HEK293T (cell line): Measurements from ENCODE around the gene KIZ.

Experiments
- CTCF ChIA-PET: fragments of 350-600 bp; formaldehyde crosslinking; extraction: SDS; loops from one replicate; lab custom pipeline; 2021; ENCODE audit warnings: antibody characterized with exemption, inconsistent platforms; lab: Yijun Ruan, JAX
- POLR2A ChIA-PET: fragments of 350-600 bp; formaldehyde crosslinking; extraction: SDS; loops from one replicate; lab custom pipeline; 2020; ENCODE audit warnings: antibody characterized with exemption, inconsistent platforms; lab: Yijun Ruan, JAX
- DNase-seq: peaks from one replicate; pipeline ENCODE4 v3.0.0; 2012; ENCODE audit warnings: mixed read lengths; ENCODE audit errors: extremely low spot score
- ARNT ChIP-seq: fragments of 450-650 bp; IDR thresholded peaks from 2 replicates; pipeline ENCODE4 v1.6.1; 2017; ENCODE audit warnings: mild to moderate bottlenecking
- BHLHE40 ChIP-seq: fragments of 450-650 bp; IDR thresholded peaks from 2 replicates; pipeline ENCODE4 v1.6.1; 2016; ENCODE audit warnings: mild to moderate bottlenecking, moderate library complexity, borderline replicate concordance
- CTBP1 ChIP-seq: fragments of 450-650 bp; IDR thresholded peaks from 2 replicates; pipeline ENCODE4 v1.6.1; 2016; ENCODE audit warnings: borderline replicate concordance
- ELF4 ChIP-seq: fragments of 450-650 bp; IDR thresholded peaks from 2 replicates; pipeline ENCODE4 v1.6.1; 2017; ENCODE audit warnings: antibody characterized with exemption
- FOXA1 ChIP-seq: fragments of 450-650 bp; IDR thresholded peaks from 2 replicates; pipeline ENCODE4 v1.6.1; 2016; ENCODE audit warnings: mild to moderate bottlenecking
- FOXK2 ChIP-seq: fragments of 450-650 bp; IDR thresholded peaks from 2 replicates; pipeline ENCODE4 v1.6.1; 2016; ENCODE audit warnings: mild to moderate bottlenecking
- FOXM1 ChIP-seq: fragments of 450-650 bp; IDR thresholded peaks from 2 replicates; pipeline ENCODE4 v1.6.1; 2017; ENCODE audit warnings: mild to moderate bottlenecking, borderline replicate concordance
- HDGF ChIP-seq: fragments of 450-650 bp; IDR thresholded peaks from 2 replicates; pipeline ENCODE4 v1.6.1; 2017; ENCODE audit warnings: antibody characterized with exemption, borderline replicate concordance
- L3MBTL2 ChIP-seq: fragments of 450-650 bp; conservative IDR thresholded peaks from 2 replicates; pipeline ENCODE4 v1.6.1; 2016; ENCODE audit warnings: mild to moderate bottlenecking
- LEF1 ChIP-seq: fragments of 450-650 bp; IDR thresholded peaks from 2 replicates; pipeline ENCODE4 v1.6.1; 2017; ENCODE audit warnings: mild to moderate bottlenecking, borderline replicate concordance
- NFRKB ChIP-seq: fragments of 450-650 bp; IDR thresholded peaks from 2 replicates; pipeline ENCODE4 v1.6.1; 2016; ENCODE audit warnings: mild to moderate bottlenecking, moderate library complexity
- SP1 ChIP-seq: fragments of 450-650 bp; IDR thresholded peaks from 2 replicates; pipeline ENCODE4 v1.6.1; 2017
- SUZ12 ChIP-seq: fragments of 450-650 bp; IDR thresholded peaks from 2 replicates; pipeline ENCODE4 v1.6.1; 2016; ENCODE audit warnings: mild to moderate bottlenecking
- TARDBP ChIP-seq: fragments of 450-650 bp; IDR thresholded peaks from 2 replicates; pipeline ENCODE4 v1.6.1; 2016
- ZNF384 ChIP-seq: fragments of 450-650 bp; IDR thresholded peaks from 2 replicates; pipeline ENCODE4 v1.6.1; 2016
- TF ChIP-seq, protein P1 (sequence below): fragments of 450-650 bp; IDR thresholded peaks from 2 replicates; pipeline ENCODE4 v1.6.1; 2016

Gene KIZ

DNA sequence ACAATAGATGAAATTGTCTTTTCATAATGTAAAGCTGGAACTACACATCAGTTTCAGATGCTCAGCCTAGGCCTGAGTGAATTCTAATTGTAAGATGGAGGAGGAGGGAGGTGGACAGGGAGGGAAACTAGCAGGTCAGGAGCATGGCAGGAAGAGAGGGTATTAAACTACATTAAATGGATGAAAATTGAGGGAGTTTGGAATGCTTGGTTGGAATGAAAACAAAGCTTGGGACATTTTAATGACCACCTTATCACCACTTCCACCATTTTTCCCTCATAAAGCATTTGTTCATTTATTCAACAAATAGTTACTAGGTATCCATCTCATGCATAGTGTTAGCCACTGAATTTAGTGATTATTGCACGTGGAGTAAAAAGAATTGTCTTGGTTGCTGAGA lies 65.0 kb downstream of the KIZ start:
- no peak for DNase-seq
- no peak for TF ChIP-seq SP1
- TF ChIP-seq ZNF384, result no peak
- TF ChIP-seq, protein P1, sequence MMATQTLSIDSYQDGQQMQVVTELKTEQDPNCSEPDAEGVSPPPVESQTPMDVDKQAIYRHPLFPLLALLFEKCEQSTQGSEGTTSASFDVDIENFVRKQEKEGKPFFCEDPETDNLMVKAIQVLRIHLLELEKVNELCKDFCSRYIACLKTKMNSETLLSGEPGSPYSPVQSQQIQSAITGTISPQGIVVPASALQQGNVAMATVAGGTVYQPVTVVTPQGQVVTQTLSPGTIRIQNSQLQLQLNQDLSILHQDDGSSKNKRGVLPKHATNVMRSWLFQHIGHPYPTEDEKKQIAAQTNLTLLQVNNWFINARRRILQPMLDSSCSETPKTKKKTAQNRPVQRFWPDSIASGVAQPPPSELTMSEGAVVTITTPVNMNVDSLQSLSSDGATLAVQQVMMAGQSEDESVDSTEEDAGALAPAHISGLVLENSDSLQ, result no peak
- no peak for TF ChIP-seq ARNT
- TF ChIP-seq FOXM1, result no peak
- no peak for TF ChIP-seq L3MBTL2
- no peak for TF ChIP-seq NFRKB
- no peak for TF ChIP-seq HDGF
- TF ChIP-seq LEF1, result no peak
- no peak for TF ChIP-seq FOXK2
- CTCF ChIA-PET, result no interaction called here
- POLR2A ChIA-PET, result no interaction called here

GRCh38 chr20:21191839-21192238 lies 66.0 kb downstream of the KIZ start:
- TF ChIP-seq BHLHE40 (no peak), SP1 (no peak), CTBP1 (no peak)
- POLR2A ChIA-PET, result no interaction called here
- no peak for DNase-seq
- CTCF ChIA-PET, result no interaction called here

GRCh38 chr20:21202259-21202658 lies 76.4 kb downstream of the KIZ start:
- DNase-seq, result no peak
- no peak for TF ChIP-seq ARNT
- no peak for TF ChIP-seq ZNF384
- TF ChIP-seq FOXA1, result no peak
- TF ChIP-seq TARDBP, result no peak
- no peak for TF ChIP-seq FOXK2
- TF ChIP-seq CTBP1, result no peak
- TF ChIP-seq, protein P1, result no peak
- no peak for TF ChIP-seq BHLHE40
- TF ChIP-seq NFRKB, result no peak
- no peak for TF ChIP-seq ELF4
- TF ChIP-seq FOXM1, result no peak
- no peak for TF ChIP-seq SP1
- TF ChIP-seq HDGF, result no peak
- TF ChIP-seq L3MBTL2, result no peak
- POLR2A ChIA-PET, result interaction anchor here (1.4 kb wide), 1 partner anchor 319 kb away, joined by 3 read pairs; no protein-coding TSS in a partner anchor
- CTCF ChIA-PET, result no interaction called here

GRCh38 chr20:21203088-21203656 lies 77.3 kb downstream of the KIZ start:
- TF ChIP-seq, protein P1, result no peak
- TF ChIP-seq HDGF (no peak), FOXA1 (no peak), NFRKB (no peak), FOXK2 (no peak), SUZ12 (no peak), ZNF384 (no peak), L3MBTL2 (no peak)
- POLR2A ChIA-PET, result no interaction called here
- DNase-seq, result no peak
- CTCF ChIA-PET, result no interaction called here

GRCh38 chr20:21206584-21206983 lies 80.7 kb downstream of the KIZ start:
- no peak for TF ChIP-seq FOXA1
- no peak for TF ChIP-seq TARDBP
- TF ChIP-seq ARNT, result no peak
- no peak for TF ChIP-seq LEF1
- TF ChIP-seq, protein P1, result no peak
- TF ChIP-seq CTBP1, result no peak
- TF ChIP-seq SP1, result no peak
- TF ChIP-seq NFRKB, result no peak
- no peak for TF ChIP-seq L3MBTL2
- no peak for TF ChIP-seq BHLHE40
- no peak for TF ChIP-seq ELF4
- CTCF ChIA-PET, result no interaction called here
- no peak for DNase-seq
- POLR2A ChIA-PET, result no interaction called here

DNA sequence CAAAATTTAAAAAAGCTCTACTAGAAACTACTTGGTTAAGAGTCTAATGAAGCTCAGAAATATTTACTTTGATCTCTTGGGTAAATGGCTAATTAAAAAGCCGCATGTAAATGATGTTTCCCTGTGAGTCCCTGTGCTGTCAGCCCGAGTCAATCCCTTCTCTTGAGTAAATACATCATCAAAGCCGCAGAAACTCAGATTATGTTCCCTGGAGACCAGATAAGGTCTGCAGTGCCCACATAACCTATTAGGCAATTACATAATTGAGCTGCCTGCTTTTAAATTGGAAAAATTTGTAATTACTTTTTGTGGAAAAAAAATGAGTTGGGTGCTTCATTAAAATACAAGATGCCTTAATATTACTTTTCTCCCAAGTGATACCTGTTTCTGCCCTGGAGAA lies 83.1 kb downstream of the KIZ start:
- no peak for DNase-seq
- ChIA-PET CTCF (no interaction called here), POLR2A (no interaction called here)
- TF ChIP-seq FOXM1 (no peak), ELF4 (no peak), SUZ12 (no peak), FOXK2 (no peak), CTBP1 (no peak), LEF1 (no peak), ARNT (no peak), NFRKB (no peak), L3MBTL2 (no peak), TARDBP (no peak), SP1 (no peak), HDGF (no peak), FOXA1 (no peak), ZNF384 (no peak), BHLHE40 (no peak)
- TF ChIP-seq, protein P1, result no peak
